Measurements from ENCODE around the gene SMIM43.

Gene SMIM43

DNA sequence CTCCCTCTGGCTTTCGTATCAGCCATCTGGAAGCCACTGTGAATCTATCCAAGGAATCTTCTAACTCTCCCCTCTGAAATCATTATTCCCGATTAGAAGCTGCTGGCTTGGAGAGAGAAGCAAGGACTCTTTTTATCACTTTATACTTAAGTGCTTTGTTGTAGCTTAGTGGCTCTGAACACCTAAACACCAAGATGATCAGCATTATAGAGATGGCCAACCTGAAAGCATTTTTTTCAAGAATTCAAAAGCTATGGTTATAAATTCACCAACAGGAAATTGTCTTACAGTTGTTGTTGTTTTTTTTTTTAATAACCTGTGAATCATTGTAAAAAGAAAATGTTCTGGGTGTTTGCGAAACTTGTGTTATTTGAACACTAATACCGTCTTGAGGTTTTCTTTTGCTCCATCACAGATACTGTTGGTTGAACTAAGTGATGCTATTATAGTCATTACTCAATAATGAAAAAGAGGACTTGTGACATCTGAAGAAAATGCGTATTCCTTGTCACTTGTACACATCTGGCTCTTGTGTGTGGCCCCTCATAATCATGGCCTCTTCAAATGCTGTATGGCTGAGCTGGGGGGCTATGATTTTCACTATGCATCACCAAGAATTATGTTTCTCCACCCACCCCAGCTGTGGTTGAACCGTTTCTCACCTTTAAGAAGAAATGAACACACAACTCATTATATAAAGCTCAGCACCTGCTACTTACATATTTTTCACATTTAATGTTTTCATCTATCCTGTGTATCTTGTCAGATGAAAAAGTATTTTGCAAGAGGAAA, 11.8 kb upstream of the SMIM43 start:
- no peak for DNase-seq (ENCODE audit: low spot score)
- in situ Hi-C loops (cut with MboI; ENCODE audit: low sequenced_read_pairs, unreplicated experiment), result no loop called here

DNA sequence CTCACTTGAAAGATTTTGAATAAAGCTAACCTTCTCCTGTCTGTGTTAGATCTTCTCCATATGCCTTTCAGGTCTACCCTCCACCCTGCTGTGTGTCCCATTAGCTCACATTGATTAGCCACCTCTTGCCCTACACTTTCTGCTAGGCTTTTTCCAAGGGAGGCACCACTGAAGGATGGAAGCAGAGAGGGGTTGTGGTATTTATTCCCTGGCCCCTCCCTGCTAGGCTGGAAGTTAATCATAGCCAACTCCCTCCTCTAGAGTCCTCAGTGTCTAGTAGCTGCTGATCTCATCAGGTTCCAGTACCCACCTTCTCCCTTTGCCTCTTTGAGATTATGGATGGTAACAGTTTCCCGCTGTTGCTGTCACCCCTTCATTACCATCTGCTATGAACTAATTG, 8.9 kb upstream of the SMIM43 start:
- DNase-seq (ENCODE audit: low spot score), result no peak
- TF ChIP-seq, protein P1, sequence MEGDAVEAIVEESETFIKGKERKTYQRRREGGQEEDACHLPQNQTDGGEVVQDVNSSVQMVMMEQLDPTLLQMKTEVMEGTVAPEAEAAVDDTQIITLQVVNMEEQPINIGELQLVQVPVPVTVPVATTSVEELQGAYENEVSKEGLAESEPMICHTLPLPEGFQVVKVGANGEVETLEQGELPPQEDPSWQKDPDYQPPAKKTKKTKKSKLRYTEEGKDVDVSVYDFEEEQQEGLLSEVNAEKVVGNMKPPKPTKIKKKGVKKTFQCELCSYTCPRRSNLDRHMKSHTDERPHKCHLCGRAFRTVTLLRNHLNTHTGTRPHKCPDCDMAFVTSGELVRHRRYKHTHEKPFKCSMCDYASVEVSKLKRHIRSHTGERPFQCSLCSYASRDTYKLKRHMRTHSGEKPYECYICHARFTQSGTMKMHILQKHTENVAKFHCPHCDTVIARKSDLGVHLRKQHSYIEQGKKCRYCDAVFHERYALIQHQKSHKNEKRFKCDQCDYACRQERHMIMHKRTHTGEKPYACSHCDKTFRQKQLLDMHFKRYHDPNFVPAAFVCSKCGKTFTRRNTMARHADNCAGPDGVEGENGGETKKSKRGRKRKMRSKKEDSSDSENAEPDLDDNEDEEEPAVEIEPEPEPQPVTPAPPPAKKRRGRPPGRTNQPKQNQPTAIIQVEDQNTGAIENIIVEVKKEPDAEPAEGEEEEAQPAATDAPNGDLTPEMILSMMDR (IDR thresholded peaks at IDR 0.05; ENCODE audit: borderline replicate concordance, control extremely low read depth, extremely low read depth, insufficient read depth, missing control alignments), result no peak
- in situ Hi-C loops (cut with MboI; ENCODE audit: low sequenced_read_pairs, unreplicated experiment), result no loop called here

More for the DNA sequence above, 11.8 kb upstream of the SMIM43 start:
- TF ChIP-seq, protein P1 (IDR thresholded peaks at IDR 0.05; ENCODE audit: borderline replicate concordance, control extremely low read depth, extremely low read depth, insufficient read depth, missing control alignments), result no peak

GRCh38 chr4:121771869-121772268, 6.9 kb upstream of the SMIM43 start:
- no peak for DNase-seq (ENCODE audit: low spot score)
- in situ Hi-C loops (cut with MboI; ENCODE audit: low sequenced_read_pairs, unreplicated experiment), result no loop called here
- TF ChIP-seq, protein P1 (IDR thresholded peaks at IDR 0.05; ENCODE audit: borderline replicate concordance, control extremely low read depth, extremely low read depth, insufficient read depth, missing control alignments), result no peak

DNA sequence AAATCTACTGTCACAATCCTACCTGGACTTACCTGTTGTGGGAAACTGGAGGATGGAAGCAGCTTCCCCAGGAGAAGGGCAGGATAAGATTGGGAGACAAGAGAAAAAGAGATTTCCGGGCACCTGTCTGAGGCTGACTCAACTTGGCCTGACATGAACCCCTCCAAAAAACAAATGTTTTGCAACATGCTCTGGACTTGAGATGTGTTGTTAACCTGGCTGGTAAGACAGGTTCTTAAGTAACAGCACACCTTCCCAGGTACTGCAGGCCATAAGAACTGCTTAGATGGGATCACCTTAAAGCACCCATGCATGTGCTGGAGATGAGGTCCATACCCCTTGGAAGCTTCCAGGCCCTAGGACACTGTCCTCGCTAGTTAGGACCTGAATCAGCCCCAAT, 4.4 kb upstream of the SMIM43 start:
- in situ Hi-C loops (cut with MboI; ENCODE audit: low sequenced_read_pairs, unreplicated experiment), result no loop called here
- TF ChIP-seq, protein P1 (IDR thresholded peaks at IDR 0.05; ENCODE audit: borderline replicate concordance, control extremely low read depth, extremely low read depth, insufficient read depth, missing control alignments), result no peak
- no peak for DNase-seq (ENCODE audit: low spot score)

- in situ Hi-C loops (cut with MboI; ENCODE audit: low sequenced_read_pairs, unreplicated experiment), result no loop called here
- TF ChIP-seq, protein P1 (IDR thresholded peaks at IDR 0.05; ENCODE audit: borderline replicate concordance, control extremely low read depth, extremely low read depth, insufficient read depth, missing control alignments), result no peak
- DNase-seq (ENCODE audit: low spot score), result no peak
Observed at GRCh38 chr4:121767166-121767565, 2.2 kb upstream of the SMIM43 start.

DNA sequence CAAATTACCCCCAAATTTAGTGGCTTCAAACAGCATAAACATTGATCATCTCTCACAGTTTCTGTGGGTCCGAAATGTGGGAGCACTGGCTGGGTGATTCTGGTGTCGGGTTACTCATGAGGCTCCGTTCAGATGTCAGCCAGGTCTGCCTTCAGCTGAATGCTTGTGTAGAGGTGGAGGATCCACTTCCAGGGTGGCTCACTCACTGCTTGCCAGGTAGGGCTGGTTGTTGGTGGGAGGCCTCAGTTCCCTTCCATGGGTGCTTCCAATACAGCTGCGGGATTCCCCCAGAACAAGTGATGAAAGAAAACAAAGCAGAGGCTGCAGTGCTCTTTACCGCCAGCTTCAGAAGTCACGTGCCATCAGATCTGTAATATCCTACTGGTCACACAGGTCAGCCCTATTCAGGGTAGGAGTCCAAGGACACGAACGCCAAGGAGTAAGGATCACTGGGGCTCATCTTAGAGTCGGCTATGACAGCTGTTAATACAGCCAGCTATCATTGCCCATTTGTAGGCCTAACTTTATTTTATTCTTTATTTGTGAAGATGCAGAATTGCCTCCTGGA, 1.1 kb upstream of the SMIM43 start:
- TF ChIP-seq, protein P1 (IDR thresholded peaks at IDR 0.05; ENCODE audit: borderline replicate concordance, control extremely low read depth, extremely low read depth, insufficient read depth, missing control alignments), result no peak
- in situ Hi-C loops (cut with MboI; ENCODE audit: low sequenced_read_pairs, unreplicated experiment), result no loop called here
- no peak for DNase-seq (ENCODE audit: low spot score)
